GM21515 (cell line): ENCODE results near the gene GAL.

Experiments
- ATAC-seq: cut with Tn5 transposase; IDR thresholded peaks from one replicate; pipeline ENCODE4 v1.9.1; 2021; ENCODE audit not compliant: unreplicated experiment

The GAL gene

DNA sequence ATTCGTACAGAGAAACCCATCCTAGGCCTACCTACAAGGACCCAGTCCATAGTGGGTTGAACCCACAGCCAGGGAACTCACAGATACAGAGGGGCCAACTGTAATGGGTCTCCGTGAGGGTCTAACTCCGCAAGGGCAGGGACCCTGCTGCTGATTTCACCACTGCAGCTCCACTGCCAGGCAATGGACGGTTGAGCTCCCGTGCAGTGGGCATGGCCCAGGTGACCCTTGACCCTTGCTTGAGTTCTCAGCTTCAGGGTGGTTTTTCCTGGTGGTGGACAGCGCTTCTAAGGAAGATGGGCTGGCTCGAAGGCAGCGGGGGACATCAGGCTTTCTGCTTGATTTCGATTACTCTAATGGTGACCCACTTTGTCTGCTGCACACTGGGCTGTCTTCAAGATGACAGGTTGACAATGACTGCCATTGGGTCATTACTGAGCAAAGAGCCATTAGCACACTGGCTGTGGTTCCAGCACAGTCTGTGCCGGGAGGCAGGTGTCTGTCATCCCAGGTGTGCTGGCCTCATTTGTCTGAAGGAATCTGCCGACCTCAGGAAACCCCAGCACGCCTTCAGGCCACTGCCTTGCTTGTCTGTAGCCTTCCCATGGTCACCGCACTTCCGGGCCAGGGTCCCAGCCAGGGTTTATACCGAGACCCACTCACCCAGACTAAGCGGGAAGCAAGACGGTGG is 3.7 kb upstream of the GAL start:
- no peak for ATAC-seq

DNA sequence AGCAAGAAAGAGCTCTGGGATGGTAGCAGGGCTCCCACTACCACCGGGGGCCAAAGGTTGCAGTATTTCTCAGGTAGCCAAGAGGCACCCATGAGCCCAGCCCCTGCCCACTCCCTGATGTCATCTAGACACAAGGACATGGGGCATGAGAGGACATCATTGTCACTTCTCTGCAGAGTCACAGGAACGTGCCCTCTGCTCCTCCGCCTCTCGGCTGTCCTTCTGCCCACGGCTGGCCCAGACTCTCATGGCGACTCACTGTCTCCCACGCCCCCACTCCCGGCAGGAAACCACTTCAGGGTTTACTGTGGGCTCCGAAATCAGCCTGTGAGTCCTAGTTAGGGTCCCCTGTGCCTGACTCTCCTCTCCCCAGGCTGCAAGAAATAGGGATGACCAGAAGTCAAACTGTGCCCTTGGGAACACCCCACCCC is 1.8 kb upstream of the GAL start:
- ATAC-seq: no peak

GRCh38 chr11:68683121-68683520 is 1.2 kb upstream of the GAL start:
- no peak for ATAC-seq

DNA sequence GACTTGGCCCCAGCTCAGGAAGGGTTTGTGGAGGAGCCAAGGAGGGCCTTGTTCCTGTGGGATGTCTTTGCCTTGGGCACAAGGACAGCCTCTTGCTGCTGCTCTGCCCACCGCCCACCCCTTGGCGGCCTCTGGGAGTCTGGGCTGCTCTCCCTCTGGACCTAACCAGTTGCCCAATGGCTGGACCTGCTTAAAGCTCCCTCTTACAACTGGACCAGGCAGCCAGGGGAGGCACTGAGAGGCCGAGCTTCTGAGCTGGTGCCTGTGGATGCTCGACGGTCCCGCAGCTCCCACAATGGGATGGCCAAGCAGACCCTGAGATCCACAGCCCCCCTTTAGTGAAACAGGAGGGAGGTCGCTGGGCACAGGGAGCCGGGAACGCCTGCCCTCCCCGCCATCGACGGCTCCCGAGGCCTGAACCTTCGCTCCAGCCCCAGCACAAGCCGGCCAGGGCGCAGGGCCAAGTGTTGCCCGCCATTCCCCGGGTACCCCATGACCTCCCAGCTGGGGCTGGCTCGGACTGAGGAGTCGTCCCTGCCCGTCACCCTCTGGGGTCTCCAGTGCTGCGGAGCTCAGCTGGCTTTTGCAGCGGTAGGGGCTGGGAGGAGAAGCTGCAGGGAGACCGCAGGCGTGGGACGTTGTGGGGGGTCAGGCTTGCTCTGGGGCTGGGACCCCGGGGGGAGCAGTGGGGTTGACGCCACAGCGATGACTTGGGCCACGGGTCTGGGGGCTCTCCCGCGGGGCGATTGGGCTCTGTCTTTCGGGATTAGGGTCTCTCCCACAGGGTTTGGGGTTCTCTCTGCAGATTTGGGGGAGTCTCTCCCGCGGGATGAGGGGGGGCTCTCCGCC is 584 bp upstream of the GAL start:
- ATAC-seq: no peak

- no peak for ATAC-seq
These were observed 1.5 kb downstream of the GAL start for GRCh38 chr11:68685656-68686380.

GRCh38 chr11:68686486-68686885 is 2.1 kb downstream of the GAL start:
- ATAC-seq: no peak

DNA sequence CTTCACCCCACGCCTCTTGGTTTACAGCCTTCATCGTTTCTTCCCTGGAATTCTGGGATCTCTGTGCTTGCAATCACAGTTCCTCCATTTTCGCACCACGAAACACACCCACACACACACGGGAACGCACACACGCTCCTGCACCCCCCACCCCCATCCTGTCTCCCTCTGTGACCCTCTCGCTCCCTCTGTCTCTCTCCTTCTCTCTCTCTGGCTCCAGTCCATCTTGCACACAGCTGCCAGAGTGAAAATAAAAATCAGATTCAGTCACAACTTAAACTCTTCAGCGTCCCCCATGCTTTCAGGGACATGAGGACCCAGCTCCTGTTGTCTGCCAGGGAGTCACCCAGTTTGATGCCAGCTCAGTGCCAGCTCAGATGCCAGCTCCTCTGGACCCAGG is 3.0 kb downstream of the GAL start:
- no peak for ATAC-seq

- ATAC-seq: no peak
These were observed 3.6 kb downstream of the GAL start for GRCh38 chr11:68687986-68688385.

DNA sequence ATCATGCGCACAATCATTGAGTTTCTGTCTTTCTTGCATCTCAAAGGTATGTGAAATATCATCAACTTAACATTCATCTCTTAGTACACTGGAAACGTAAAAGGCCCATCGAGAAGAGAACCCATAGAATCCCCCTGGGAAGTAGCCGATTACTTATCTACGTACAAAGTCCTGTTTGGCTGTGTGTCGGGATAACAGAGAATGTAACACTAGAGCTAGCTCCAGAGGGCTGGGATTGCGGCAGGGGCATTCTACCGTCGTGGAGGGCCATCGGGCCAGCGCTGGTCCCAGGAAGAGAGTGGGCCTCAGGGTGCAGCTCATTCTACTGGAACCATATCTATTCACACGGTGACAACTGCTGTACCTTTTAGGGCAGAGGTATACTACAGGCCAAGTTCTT is 4.5 kb downstream of the GAL start:
- ATAC-seq: no peak

- no peak for ATAC-seq
These were observed 5.6 kb downstream of the GAL start for GRCh38 chr11:68689737-68690625.

GRCh38 chr11:68690671-68691401 is 6.5 kb downstream of the GAL start:
- no peak for ATAC-seq

DNA sequence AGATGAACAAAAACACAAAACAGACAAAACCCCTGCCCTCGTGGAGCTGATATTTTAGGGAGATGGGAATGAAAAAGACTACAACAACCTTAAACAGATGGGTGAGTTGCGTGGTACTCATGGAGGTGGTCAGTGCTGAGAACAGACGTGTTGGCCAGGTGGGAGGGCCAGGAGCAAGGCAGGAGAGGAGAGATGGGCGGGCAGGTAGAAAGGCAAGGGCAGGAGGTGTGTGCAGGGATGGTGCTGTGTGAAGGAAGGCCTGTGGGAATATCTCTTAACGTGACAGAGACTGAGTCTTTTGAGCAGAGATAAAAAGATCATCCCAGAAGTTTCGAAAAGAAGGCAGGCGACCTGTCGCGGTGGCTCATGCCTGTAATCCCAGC is 7.0 kb downstream of the GAL start:
- no peak for ATAC-seq

GRCh38 chr11:68692115-68692514 is 7.8 kb downstream of the GAL start:
- ATAC-seq: no peak

DNA sequence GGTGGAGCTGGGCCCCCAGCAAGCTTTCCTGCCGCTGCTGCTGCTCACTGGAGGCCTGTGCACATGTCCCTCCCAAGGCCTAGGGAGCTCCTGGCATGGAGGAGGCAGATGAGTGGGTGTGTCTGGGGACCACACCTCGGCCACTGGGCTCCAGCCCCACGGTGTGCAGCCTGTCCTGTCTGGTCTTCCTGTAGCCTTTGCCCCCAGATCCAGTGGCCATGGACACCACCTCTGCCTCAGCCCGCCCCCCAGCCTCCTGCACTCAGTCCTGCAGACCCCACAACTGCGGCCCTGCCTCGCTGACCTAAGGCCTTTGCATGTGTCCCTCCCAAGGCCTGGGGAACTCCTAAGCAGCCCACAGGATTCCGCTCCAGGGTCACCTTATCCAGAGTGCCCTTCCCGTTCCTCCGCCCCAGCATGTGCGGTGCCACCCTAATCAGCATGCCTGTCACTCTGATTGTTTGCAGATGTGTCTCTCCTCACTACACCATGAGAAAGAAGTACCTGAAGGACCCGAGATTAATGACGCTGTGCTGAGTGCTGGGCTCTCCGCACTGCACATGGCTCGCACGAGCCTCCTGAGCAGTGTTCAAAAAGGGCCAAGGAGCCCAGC is 8.6 kb downstream of the GAL start:
- ATAC-seq: no peak

DNA sequence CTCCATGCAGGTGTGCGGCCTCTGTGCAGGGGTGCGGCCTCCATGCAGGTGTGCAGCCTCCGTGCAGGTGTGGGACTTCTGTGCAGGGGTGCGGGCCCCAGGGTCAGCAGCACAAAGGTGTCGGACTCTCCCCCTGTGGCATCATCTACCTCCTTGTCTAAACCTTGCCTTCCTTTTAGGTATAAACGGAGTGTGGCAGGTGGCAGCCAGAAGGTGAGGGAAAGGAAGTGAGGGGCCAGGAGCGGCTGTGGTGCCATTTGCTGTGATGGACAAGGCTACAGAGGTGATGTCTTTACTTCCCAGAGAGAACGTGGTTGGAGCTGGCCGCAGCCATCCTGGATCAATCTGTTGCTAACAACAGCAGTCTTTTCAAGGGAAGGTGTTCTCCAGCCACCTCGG is 9.1 kb downstream of the GAL start:
- ATAC-seq: no peak

- ATAC-seq: no peak
These were observed 10.3 kb downstream of the GAL start for GRCh38 chr11:68694431-68695297.

DNA sequence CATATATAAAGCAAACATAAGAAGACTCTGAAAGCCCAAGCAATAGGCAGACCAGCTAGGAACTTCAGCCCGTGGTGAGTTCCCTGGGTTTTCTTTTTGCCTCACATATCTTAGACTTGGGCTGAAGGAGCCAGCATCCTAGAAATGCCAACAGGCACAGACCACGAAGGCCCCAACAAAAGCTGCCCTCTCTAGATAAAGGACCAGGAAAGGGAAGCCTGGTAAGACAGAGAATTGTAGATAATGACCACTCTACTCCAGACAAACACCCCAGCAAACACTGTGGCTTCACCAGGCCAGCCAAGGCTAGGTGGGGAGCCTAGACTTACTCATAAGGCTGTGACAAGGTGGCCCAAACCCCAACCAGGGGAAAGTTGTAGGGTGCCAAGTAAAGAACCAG is 11.2 kb downstream of the GAL start:
- ATAC-seq: no peak

GRCh38 chr11:68698993-68699392 is 14.6 kb downstream of the GAL start:
- ATAC-seq: no peak

DNA sequence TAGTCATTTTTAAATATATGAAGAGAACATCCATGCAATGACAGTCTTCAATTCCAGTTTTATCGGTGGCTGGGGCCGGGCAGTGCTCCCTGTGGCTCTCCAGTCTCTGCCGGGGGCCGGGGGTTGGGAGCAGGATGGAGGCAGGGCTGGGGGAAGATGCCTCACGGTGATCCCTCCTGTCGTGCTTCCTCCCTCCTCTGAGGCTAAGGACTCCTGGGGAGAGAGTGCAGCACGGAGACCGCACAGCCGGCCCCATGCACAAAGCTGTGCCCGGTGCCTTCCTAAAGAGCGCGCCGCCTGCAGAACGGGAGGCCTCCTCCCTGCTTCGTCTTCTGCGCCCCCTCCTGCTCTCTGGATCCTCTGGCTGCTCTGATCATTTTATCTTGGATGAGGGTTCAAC is 20.5 kb downstream of the GAL start:
- ATAC-seq: no peak
